Measurements from ENCODE around the gene UTS2. TPM values are rescaled to one million over a fixed set of nuclear protein-coding genes. Genes with fewer than 3 reads are reported as not detected.

Gene UTS2
- total RNA-seq, 1 experiment from 2014 or later = not detected

GRCh38 chr1:7850786-7851185 lies 2.1 kb downstream of the UTS2 start:
- intact Hi-C loops (cut with micrococcal nuclease; ENCODE audit: unreplicated experiment) (no loop called here), in situ Hi-C loops (cut with HindIII; ENCODE audit: low pct_unique_long_range_greater_than_20kb, low sequenced_read_pairs) (no loop called here)
- ATAC-seq (no peak), DNase-seq (ENCODE audit: low read depth, low spot score) (no peak)
- POLR2A ChIA-PET = no interaction called here
- no peaks in the 10 kb centered on the region for H3K9me3 ChIP-seq (ENCODE audit: control insufficient read depth, insufficient read depth, low read depth, low read length)
- H3K36me3 ChIP-seq (ENCODE audit: control insufficient read depth, insufficient read depth, low read length) = no peaks in the 10 kb centered on the region
- TF ChIP-seq SIN3A (IDR thresholded peaks at IDR 0.05; ENCODE audit: borderline replicate concordance, insufficient read depth, low read depth, low read length) (no peak), CTCF (IDR thresholded peaks at IDR 0.05) (no peak), TCF7L2 (IDR thresholded peaks at IDR 0.05; ENCODE audit: low read depth, low read length) (no peak), REST (IDR thresholded peaks at IDR 0.05; ENCODE audit: insufficient read depth in 1 of 2, low read depth in 2 of 2, low read length in 1 of 2) (no peak), POLR2AphosphoS5 (IDR thresholded peaks at IDR 0.05; ENCODE audit: low read depth, low read length) (no peak)
- CTCF ChIA-PET = no interaction called here
- no peaks in the 10 kb centered on the region for H3K27me3 ChIP-seq (ENCODE audit: control insufficient read depth, insufficient read depth, low read length)
- no peak overlapping the region for H3K27ac ChIP-seq (ENCODE audit: low read length)
- BruUV-seq (replicated peaks) = no TSS peak
- H3K4me3 ChIP-seq (ENCODE audit: low read depth in 2 of 2, low read length in 2 of 2) = no peak overlapping the region
- no peaks in the 10 kb centered on the region for H3K4me1 ChIP-seq (ENCODE audit: control insufficient read depth, insufficient read depth, low read length)

GRCh38 chr1:7847599-7847998 lies 5.3 kb downstream of the UTS2 start:
- Histone ChIP-seq H3K9me3 (ENCODE audit: control insufficient read depth, insufficient read depth, low read depth, low read length) (no peaks in the 10 kb centered on the region), H3K4me3 (ENCODE audit: low read depth in 2 of 2, low read length in 2 of 2) (no peak overlapping the region), H3K36me3 (ENCODE audit: control insufficient read depth, insufficient read depth, low read length) (no peaks in the 10 kb centered on the region), H3K4me1 (ENCODE audit: control insufficient read depth, insufficient read depth, low read length) (no peaks in the 10 kb centered on the region), H3K27ac (ENCODE audit: low read length) (no peak overlapping the region), H3K27me3 (ENCODE audit: control insufficient read depth, insufficient read depth, low read length) (no peaks in the 10 kb centered on the region)
- ATAC-seq = no peak
- no peak for TF ChIP-seq TCF7L2 (IDR thresholded peaks at IDR 0.05; ENCODE audit: low read depth, low read length)
- TF ChIP-seq REST (IDR thresholded peaks at IDR 0.05; ENCODE audit: insufficient read depth in 1 of 2, low read depth in 2 of 2, low read length in 1 of 2) = no peak
- TF ChIP-seq POLR2AphosphoS5 (IDR thresholded peaks at IDR 0.05; ENCODE audit: low read depth, low read length) = no peak
- no peak for TF ChIP-seq SIN3A (IDR thresholded peaks at IDR 0.05; ENCODE audit: borderline replicate concordance, insufficient read depth, low read depth, low read length)
- no peak for TF ChIP-seq CTCF (IDR thresholded peaks at IDR 0.05)
- ChIA-PET CTCF (no interaction called here), POLR2A (interaction anchor here (0.6 kb wide), 1 partner anchor 66 kb away, joined by 3 read pairs; no protein-coding TSS in a partner anchor)
- BruUV-seq (replicated peaks) = no TSS peak
- intact Hi-C loops (cut with micrococcal nuclease; ENCODE audit: unreplicated experiment) (no loop called here), in situ Hi-C loops (cut with HindIII; ENCODE audit: low pct_unique_long_range_greater_than_20kb, low sequenced_read_pairs) (no loop called here)
- no peak for DNase-seq (ENCODE audit: low read depth, low spot score)

Measured in Panc1 (cell line).